Smooth muscle cell (in vitro differentiated cells): Measurements from ENCODE around the gene SNIP1. TPM values are rescaled to one million over a fixed set of nuclear protein-coding genes. Genes with fewer than 3 reads are reported as not detected.

Experiments used
- DNase-seq: peaks from one replicate; lab custom pipeline; 2025; ENCODE audit not compliant: unreplicated experiment; lab: John Stamatoyannopoulos, UW
- H2AFZ ChIP-seq: fragments of 200-600 bp; sonication (generic); 2 replicates; pipeline ENCODE4 v1.6.0; 2016; ENCODE audit warnings: antibody characterized with exemption, low read depth, mild to moderate bottlenecking
- H3F3A ChIP-seq: fragments of 200-600 bp; sonication (generic); 2 replicates; pipeline ENCODE4 v1.6.0; 2017; ENCODE audit warnings: antibody characterized with exemption, low read depth
- H3K27ac ChIP-seq: fragments of 200-600 bp; sonication (generic); 2 replicates; pipeline ENCODE4 v1.5.1; 2016; ENCODE audit warnings: low read depth, mild to moderate bottlenecking
- H3K27me3 ChIP-seq: fragments of 200-600 bp; sonication (generic); 2 replicates; pipeline ENCODE4 v1.6.1; 2016; ENCODE audit warnings: low read depth, mild to moderate bottlenecking
- H3K36me3 ChIP-seq: fragments of 200-600 bp; sonication (generic); 2 replicates; pipeline ENCODE4 v1.5.1; 2016; ENCODE audit warnings: low read depth
- H3K4me1 ChIP-seq: fragments of 200-600 bp; sonication (generic); 2 replicates; pipeline ENCODE4 v1.5.1; 2016; ENCODE audit warnings: low read depth
- H3K4me2 ChIP-seq: fragments of 200-600 bp; sonication (generic); 2 replicates; pipeline ENCODE4 v1.6.0; 2016; ENCODE audit warnings: mild to moderate bottlenecking
- H3K4me3 ChIP-seq: fragments of 200-600 bp; sonication (generic); 2 replicates; pipeline ENCODE4 v1.5.1; 2016; ENCODE audit warnings: mild to moderate bottlenecking
- H3K79me2 ChIP-seq: fragments of 200-600 bp; sonication (generic); 2 replicates; pipeline ENCODE4 v1.6.0; 2016; ENCODE audit warnings: low read depth, mild to moderate bottlenecking
- H3K9ac ChIP-seq: fragments of 200-600 bp; sonication (generic); 2 replicates; pipeline ENCODE4 v1.6.0; 2016; ENCODE audit warnings: low read depth
- H3K9me3 ChIP-seq: fragments of 200-600 bp; sonication (generic); replicated peaks from 2 replicates; pipeline ENCODE4 v1.5.1; 2016; ENCODE audit warnings: low read depth
- H4K20me1 ChIP-seq: fragments of 200-600 bp; sonication (generic); 2 replicates; pipeline ENCODE4 v1.6.0; 2016; ENCODE audit warnings: low read depth
- WGBS: methylation state at CpG from one replicate; pipeline ENCODE4 v1.1.7; 2016; ENCODE audit warnings: low lambda C conversion rate; 5-methylcytosine and 5-hydroxymethylcytosine counted together
- polyA plus RNA-seq: library from polyadenylated mRNA; unstranded; fragments of >200 nt; fragmentation: Nextera tagmentation; extraction: Ambion mirVana; gene quantifications from 2 replicates; pipeline ENCODE4 v1.2.1, GENCODE V29; 2016
- total RNA-seq: library from RNA; depleted of rRNA; stranded (reverse); fragments of >200 nt; gene quantifications from 2 replicates; pipeline ENCODE4 v1.2.3, GENCODE V29; 2014
- TF ChIP-seq, protein P1 (sequence below): fragments of 200-600 bp; sonication (generic); IDR thresholded peaks from 2 replicates; pipeline ENCODE4 v1.5.1; 2017; ENCODE audit warnings: borderline replicate concordance, mild to moderate bottlenecking, antibody characterized with exemption; ENCODE audit not compliant: insufficient read depth, poor library complexity, severe bottlenecking

SNIP1 gene
- total and polyA plus RNA-seq, 2 experiments from 2014 or later: 7.4 to 37.1 TPM

DNA sequence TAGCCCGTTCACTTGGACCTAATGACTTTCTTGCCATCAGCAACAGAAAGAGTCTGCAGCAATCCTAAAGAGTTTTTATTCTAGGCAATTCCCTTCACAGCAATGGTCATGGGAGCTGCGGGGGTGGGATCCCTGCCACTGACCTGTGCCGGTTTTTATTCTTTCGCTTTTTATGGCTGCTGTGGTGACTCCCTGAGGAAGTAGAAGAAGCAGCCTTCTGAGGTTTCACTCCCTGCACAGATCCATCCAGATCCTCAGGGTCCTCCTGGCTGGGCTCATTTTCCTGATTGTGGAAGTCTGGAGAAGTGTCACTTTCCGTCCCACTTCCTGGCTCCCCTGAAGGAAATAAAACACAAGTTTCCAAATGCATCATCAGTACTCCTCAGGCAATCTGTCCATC lies 52.4 kb downstream of the SNIP1 start:
- Histone ChIP-seq H3K4me2 (no peak overlapping the region), H3K36me3 (peaks cover 9% of the 10 kb centered on the region), H3K9me3 (no peaks in the 10 kb centered on the region), H3K79me2 (peaks cover 3% of the 10 kb centered on the region), H3K4me1 (no peaks in the 10 kb centered on the region), H2AFZ (no peak overlapping the region), H3K27ac (no peak overlapping the region), H3K4me3 (no peak overlapping the region), H3K9ac (no peak overlapping the region), H3K27me3 (no peaks in the 10 kb centered on the region), H4K20me1 (peaks cover 23% of the 10 kb centered on the region), H3F3A (no peaks in the 10 kb centered on the region)
- WGBS: 98% methylated on average over 5 of the region's 5 CpGs
- TF ChIP-seq, protein P1, sequence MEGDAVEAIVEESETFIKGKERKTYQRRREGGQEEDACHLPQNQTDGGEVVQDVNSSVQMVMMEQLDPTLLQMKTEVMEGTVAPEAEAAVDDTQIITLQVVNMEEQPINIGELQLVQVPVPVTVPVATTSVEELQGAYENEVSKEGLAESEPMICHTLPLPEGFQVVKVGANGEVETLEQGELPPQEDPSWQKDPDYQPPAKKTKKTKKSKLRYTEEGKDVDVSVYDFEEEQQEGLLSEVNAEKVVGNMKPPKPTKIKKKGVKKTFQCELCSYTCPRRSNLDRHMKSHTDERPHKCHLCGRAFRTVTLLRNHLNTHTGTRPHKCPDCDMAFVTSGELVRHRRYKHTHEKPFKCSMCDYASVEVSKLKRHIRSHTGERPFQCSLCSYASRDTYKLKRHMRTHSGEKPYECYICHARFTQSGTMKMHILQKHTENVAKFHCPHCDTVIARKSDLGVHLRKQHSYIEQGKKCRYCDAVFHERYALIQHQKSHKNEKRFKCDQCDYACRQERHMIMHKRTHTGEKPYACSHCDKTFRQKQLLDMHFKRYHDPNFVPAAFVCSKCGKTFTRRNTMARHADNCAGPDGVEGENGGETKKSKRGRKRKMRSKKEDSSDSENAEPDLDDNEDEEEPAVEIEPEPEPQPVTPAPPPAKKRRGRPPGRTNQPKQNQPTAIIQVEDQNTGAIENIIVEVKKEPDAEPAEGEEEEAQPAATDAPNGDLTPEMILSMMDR: no peak
- DNase-seq: no peak

DNA sequence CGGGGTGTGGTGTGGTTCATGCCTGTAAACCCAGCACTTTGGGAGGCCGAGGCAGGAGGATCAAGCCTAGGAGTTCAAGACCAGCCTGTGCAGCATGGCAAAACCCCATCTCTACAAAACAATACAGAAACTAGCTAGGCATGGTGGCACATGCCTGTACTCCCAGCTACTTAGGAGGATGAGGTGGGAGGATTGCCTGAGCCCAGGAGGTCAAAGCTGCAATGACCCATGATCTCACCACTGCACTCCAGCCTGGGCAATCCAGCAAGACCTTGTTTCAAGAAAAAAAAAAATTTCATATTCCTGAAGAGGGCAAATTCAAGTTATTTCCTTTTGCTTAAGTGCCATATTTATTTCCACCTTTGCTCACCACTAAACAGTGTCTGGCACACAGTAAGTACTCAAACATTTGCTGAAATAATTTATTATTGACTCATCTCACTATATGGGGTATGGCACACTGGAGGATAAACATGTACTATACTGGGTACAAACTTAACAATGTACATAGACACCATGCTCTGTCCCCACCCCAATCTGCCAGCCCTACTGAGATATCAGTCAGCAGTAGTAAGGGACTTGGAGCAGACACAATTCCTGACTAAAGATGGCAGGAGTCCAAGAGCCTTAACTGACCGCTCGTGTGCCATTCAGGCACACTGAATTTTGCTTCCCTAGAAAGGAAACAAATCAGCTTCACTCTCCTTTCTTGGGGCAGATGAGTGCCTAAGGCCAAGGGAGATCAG lies 55.0 kb downstream of the SNIP1 start:
- H3K4me1 ChIP-seq: no peaks in the 10 kb centered on the region
- no peaks in the 10 kb centered on the region for H3F3A ChIP-seq
- H3K4me3 ChIP-seq: no peak overlapping the region
- peaks cover 23% of the 10 kb centered on the region for H4K20me1 ChIP-seq
- no peak overlapping the region for H3K9ac ChIP-seq
- H3K9me3 ChIP-seq: no peaks in the 10 kb centered on the region
- TF ChIP-seq, protein P1: no peak
- WGBS: 91% methylated on average over 4 of the region's 4 CpGs
- no peak overlapping the region for H3K4me2 ChIP-seq
- peaks cover 3% of the 10 kb centered on the region for H3K79me2 ChIP-seq
- DNase-seq: no peak
- H3K27ac ChIP-seq: no peak overlapping the region
- H2AFZ ChIP-seq: no peak overlapping the region
- H3K36me3 ChIP-seq: peaks cover 9% of the 10 kb centered on the region
- no peaks in the 10 kb centered on the region for H3K27me3 ChIP-seq

DNA sequence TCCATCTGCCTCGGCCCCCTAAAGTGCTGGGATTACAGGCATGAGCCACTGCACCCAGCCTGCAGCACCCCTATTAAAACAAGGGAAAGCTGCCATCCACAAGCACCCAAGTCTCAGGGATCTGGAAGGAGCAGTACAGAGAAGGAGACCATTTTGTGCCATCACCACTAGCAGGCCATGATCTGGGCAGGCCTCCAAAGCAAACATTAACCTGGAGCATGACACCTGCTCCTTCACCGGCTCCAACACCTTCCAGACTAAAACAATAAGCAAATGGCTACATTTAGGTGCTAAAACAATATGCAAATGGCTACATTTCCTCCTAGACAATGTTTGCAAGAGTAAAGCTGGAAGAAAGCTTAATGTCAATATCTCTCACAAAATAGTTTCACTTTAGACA lies 56.3 kb downstream of the SNIP1 start:
- H3K4me3 ChIP-seq: no peak overlapping the region
- H3K27me3 ChIP-seq: no peaks in the 10 kb centered on the region
- no peak for DNase-seq
- WGBS: 92% methylated on average over 2 of the region's 2 CpGs
- H4K20me1 ChIP-seq: peaks cover 18% of the 10 kb centered on the region
- H3K79me2 ChIP-seq: peaks cover 3% of the 10 kb centered on the region
- no peak overlapping the region for H3K9ac ChIP-seq
- H2AFZ ChIP-seq: no peak overlapping the region
- peaks cover 9% of the 10 kb centered on the region for H3K36me3 ChIP-seq
- H3K9me3 ChIP-seq: no peaks in the 10 kb centered on the region
- no peak overlapping the region for H3K27ac ChIP-seq
- no peak overlapping the region for H3K4me2 ChIP-seq
- no peaks in the 10 kb centered on the region for H3F3A ChIP-seq
- no peaks in the 10 kb centered on the region for H3K4me1 ChIP-seq
- TF ChIP-seq, protein P1: no peak

DNA sequence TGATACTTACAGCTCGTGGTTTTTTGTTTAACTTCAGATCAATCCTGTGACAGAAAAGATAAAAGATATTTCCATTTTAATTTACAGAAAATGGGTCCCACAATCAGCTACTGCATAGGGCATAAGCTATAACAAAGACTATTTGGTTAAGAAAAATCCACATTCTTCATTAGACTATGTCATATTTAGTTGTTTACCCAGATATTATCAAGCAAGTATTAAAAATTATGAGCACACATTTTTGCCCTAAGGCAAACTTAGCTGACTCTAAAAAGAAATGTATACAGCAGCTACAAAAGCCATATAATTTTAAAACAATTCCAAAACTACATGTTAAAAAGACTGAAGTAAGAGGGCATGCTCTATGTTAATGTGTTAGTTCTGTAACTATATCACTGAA lies 58.2 kb downstream of the SNIP1 start:
- H3K27ac ChIP-seq: no peak overlapping the region
- H3K4me2 ChIP-seq: no peak overlapping the region
- no peaks in the 10 kb centered on the region for H3K27me3 ChIP-seq
- WGBS: 100% methylated on average over 1 of the region's 1 CpG
- H2AFZ ChIP-seq: no peak overlapping the region
- H3K9ac ChIP-seq: no peak overlapping the region
- H3K9me3 ChIP-seq: no peaks in the 10 kb centered on the region
- DNase-seq: no peak
- peaks cover 3% of the 10 kb centered on the region for H3K79me2 ChIP-seq
- no peak overlapping the region for H3K4me3 ChIP-seq
- H3K4me1 ChIP-seq: no peaks in the 10 kb centered on the region
- peaks cover 5% of the 10 kb centered on the region for H3K36me3 ChIP-seq
- peaks cover 18% of the 10 kb centered on the region for H4K20me1 ChIP-seq
- H3F3A ChIP-seq: no peaks in the 10 kb centered on the region
- TF ChIP-seq, protein P1: no peak
